Suprapubic skin (tissue), 4 donors: Measurements from ENCODE around the gene TNS1. TPM values are rescaled to one million over a fixed set of nuclear protein-coding genes. Genes with fewer than 3 reads are reported as not detected.

Source experiments
- DNase-seq, 2 donors: peaks; one replicate each; pipeline ENCODE4 v3.0.0-alpha.2; 2019; ENCODE audit warnings: low spot score in 2 of 2
- H3K27ac ChIP-seq: fragments of 200-600 bp; sonication (generic); one replicate; pipeline ENCODE4 v1.5.1; 2019
- H3K27me3 ChIP-seq: fragments of 200-600 bp; sonication (generic); one replicate; pipeline ENCODE4 v1.5.1; 2019
- H3K36me3 ChIP-seq: fragments of 200-600 bp; sonication (generic); one replicate; pipeline ENCODE4 v1.5.1; 2019
- H3K4me1 ChIP-seq: fragments of 200-600 bp; sonication (generic); one replicate; pipeline ENCODE4 v1.5.1; 2019
- H3K4me3 ChIP-seq: fragments of 200-600 bp; sonication (generic); one replicate; pipeline ENCODE4 v1.5.1; 2019; ENCODE audit warnings: mild to moderate bottlenecking
- H3K9me3 ChIP-seq: fragments of 200-600 bp; sonication (generic); one replicate; pipeline ENCODE4 v1.5.1; 2019
- EP300 ChIP-seq: sonication (generic); formaldehyde crosslinking; IDR thresholded peaks from one replicate; pipeline ENCODE4 v1.6.1; 2017; ENCODE audit warnings: antibody characterized with exemption
- POLR2A ChIP-seq, 2 donors: fragments of 450-650 bp; IDR thresholded peaks; one replicate each; pipeline ENCODE4 v1.6.1; 2017; ENCODE audit warnings: antibody characterized with exemption in 2 of 2, mild to moderate bottlenecking in 2 of 2, moderate library complexity in 2 of 2
- POLR2AphosphoS5 ChIP-seq, 3 donors: sonication (generic); formaldehyde crosslinking; IDR thresholded peaks; one replicate each; pipeline ENCODE4 v1.6.1; 2017; ENCODE audit warnings: antibody characterized with exemption in 3 of 3
- WGBS: methylation state at CpG from one replicate; pipeline ENCODE4 v1.1.5; 2018; 5-methylcytosine and 5-hydroxymethylcytosine counted together
- total RNA-seq, 4 donors: library from RNA; depleted of rRNA; stranded (reverse); fragments of >200 nt; gene quantifications; one replicate each; pipeline ENCODE4 v1.1.0, GENCODE V29; 2016
- TF ChIP-seq, protein P1 (sequence below), 2 donors: fragments of 200-600 bp in 1 of 2; fragments of 450-650 bp in 1 of 2; sonication (generic) in 1 of 2; IDR thresholded peaks; one replicate each; pipeline ENCODE4 v1.5.1; 2016 to 2019; ENCODE audit warnings: antibody characterized with exemption in 2 of 2, mild to moderate bottlenecking in 1 of 2, moderate library complexity in 1 of 2

Gene TNS1
- total RNA-seq, 4 donors from 2014 or later, result 64.1 to 145 (median 99.5) TPM

DNA sequence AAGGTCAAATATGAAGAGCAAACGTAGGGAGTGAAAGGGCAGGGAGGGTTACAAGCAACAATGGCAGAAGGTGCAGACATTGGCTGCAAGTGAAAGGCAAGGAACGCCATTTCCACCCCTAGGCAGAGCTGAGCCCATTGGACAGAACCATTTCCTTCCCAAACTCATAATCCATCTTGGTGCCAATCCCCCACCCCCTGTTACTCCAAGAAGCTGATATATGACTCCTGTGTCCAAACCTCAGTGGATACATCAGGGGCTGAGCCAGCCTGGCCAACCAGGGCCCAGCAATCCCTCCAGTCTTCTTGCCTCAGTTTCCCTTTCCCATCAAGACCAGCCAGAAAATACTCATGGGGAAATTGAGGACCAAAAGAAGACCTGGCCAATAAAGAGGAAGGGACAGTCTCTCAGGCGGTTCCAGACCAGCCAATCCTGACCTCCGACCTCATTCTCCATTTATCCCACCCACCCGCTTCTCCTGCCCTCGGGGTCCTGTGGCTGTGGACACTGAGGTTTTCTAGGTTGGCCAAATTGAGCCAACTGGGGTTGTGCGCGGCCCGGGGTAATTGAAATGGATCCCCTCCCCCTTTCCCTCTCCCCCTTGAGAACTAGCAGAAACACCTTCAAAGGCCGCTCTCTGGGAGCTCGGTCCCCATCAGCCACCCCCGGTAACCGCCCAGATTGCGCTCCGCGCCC, 24.8 kb downstream of the TNS1 start:
- H3K27ac ChIP-seq, result peak overlapping the region; percentile 73
- H3K27me3 ChIP-seq, result no peaks in the 10 kb centered on the region
- peaks cover 51% of the 10 kb centered on the region for H3K4me1 ChIP-seq
- WGBS, result 55% methylated on average over 9 of the region's 16 CpGs
- DNase-seq, result peak; percentile 30 to 62
- peaks cover 5% of the 10 kb centered on the region for H3K36me3 ChIP-seq
- H3K4me3 ChIP-seq, result peak overlapping the region; percentile 49
- H3K9me3 ChIP-seq, result no peaks in the 10 kb centered on the region
- TF ChIP-seq, protein P1, sequence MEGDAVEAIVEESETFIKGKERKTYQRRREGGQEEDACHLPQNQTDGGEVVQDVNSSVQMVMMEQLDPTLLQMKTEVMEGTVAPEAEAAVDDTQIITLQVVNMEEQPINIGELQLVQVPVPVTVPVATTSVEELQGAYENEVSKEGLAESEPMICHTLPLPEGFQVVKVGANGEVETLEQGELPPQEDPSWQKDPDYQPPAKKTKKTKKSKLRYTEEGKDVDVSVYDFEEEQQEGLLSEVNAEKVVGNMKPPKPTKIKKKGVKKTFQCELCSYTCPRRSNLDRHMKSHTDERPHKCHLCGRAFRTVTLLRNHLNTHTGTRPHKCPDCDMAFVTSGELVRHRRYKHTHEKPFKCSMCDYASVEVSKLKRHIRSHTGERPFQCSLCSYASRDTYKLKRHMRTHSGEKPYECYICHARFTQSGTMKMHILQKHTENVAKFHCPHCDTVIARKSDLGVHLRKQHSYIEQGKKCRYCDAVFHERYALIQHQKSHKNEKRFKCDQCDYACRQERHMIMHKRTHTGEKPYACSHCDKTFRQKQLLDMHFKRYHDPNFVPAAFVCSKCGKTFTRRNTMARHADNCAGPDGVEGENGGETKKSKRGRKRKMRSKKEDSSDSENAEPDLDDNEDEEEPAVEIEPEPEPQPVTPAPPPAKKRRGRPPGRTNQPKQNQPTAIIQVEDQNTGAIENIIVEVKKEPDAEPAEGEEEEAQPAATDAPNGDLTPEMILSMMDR (IDR thresholded peaks at IDR 0.05), result no peak
- no peak for TF ChIP-seq POLR2A (IDR thresholded peaks at IDR 0.05)
- TF ChIP-seq EP300, result no peak
- TF ChIP-seq POLR2AphosphoS5 (IDR thresholded peaks at IDR 0.05), result no peak

DNA sequence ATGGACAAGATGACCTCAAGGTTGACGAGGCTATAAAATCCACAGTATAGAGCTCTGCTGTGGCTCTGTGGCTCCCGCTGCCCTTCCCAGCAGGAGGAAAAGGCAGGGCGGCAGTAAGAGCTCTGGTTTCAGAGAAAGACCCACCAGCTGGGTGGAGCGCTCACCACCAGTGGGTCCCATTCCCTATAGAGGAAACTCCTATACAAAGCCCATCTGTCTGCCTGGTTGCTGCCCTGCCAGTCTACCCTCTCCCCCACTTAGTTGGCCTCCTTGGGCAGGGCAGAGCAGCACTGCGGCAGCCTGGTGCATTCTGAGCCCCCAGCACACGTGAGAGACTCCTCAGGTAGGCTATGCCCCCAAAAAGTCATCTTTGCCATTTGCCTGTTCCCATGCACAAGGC, 26.5 kb downstream of the TNS1 start:
- no peaks in the 10 kb centered on the region for H3K9me3 ChIP-seq
- no peak overlapping the region for H3K27ac ChIP-seq
- 95% methylated on average over 3 of the region's 6 CpGs for WGBS
- no peak overlapping the region for H3K4me3 ChIP-seq
- DNase-seq, result peak; percentile 35 to 37
- no peaks in the 10 kb centered on the region for H3K27me3 ChIP-seq
- peaks cover 5% of the 10 kb centered on the region for H3K36me3 ChIP-seq
- peaks cover 55% of the 10 kb centered on the region for H3K4me1 ChIP-seq
- no peak for TF ChIP-seq POLR2AphosphoS5 (IDR thresholded peaks at IDR 0.05)
- TF ChIP-seq, protein P1 (IDR thresholded peaks at IDR 0.05), result no peak
- TF ChIP-seq EP300, result no peak
- TF ChIP-seq POLR2A (IDR thresholded peaks at IDR 0.05), result no peak

DNA sequence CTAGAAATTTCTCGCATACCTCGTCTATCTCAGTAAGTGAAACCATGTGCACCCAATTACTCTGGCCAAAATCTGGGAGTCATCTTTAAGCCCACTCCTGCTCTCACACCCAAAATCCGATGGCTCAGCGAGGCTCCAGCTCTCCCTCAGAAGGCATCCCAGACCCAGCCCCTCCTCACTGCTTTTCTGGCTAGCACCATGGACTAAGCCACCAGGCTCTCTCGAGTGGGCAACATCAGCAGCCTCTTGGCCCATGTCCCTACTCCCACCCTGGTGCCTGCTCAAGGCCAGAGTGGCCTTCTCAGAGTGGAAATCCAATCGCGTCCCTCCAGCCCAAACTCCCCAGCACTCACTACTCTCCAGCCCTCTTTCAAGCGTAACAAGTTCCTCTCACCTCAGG, 27.2 kb downstream of the TNS1 start:
- peak; percentile 38 to 59 for DNase-seq
- no peaks in the 10 kb centered on the region for H3K27me3 ChIP-seq
- no peaks in the 10 kb centered on the region for H3K9me3 ChIP-seq
- H3K36me3 ChIP-seq, result peaks cover 5% of the 10 kb centered on the region
- no peak overlapping the region for H3K4me3 ChIP-seq
- WGBS, result 83% methylated on average over 8 of the region's 8 CpGs
- no peak overlapping the region for H3K27ac ChIP-seq
- TF ChIP-seq EP300 (no peak), POLR2AphosphoS5 (IDR thresholded peaks at IDR 0.05) (no peak), POLR2A (IDR thresholded peaks at IDR 0.05) (no peak)
- TF ChIP-seq, protein P1 (IDR thresholded peaks at IDR 0.05), result no peak
- H3K4me1 ChIP-seq, result peaks cover 48% of the 10 kb centered on the region

DNA sequence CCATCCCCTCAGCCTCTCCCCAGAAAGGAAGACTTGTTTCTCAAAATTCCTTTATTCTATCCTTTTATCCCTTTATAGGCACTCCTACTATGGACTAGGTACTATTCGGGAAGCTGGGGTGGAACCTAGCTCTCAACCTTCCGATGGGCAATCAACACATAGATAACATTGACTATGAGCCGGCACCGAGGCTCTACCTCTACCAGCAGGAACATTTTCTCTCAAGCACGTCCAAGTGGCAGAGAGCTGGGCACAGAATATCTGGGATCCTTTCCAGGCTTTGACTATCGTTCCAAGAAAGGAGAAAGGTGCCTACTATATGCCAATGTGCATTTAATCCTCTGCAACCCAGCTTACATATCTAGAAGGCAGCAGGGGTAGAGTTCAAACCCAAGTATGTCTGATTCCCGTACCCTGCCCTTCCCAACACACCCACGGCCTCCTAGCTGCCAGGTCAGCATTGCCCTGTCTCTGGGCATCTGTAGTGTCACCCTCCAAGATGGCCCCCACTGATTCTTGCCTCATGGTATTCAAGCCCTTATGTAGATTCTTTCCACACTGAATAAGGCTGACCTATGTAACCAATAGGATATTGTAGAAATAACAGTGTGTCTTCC, 28.3 kb downstream of the TNS1 start:
- 48% methylated on average over 8 of the region's 8 CpGs for WGBS
- TF ChIP-seq POLR2AphosphoS5 (IDR thresholded peaks at IDR 0.05), result no peak
- TF ChIP-seq, protein P1 (IDR thresholded peaks at IDR 0.05), result no peak
- no peak for TF ChIP-seq EP300
- no peak for TF ChIP-seq POLR2A (IDR thresholded peaks at IDR 0.05)
- peaks cover 37% of the 10 kb centered on the region for H3K4me1 ChIP-seq
- H3K9me3 ChIP-seq, result no peaks in the 10 kb centered on the region
- H3K36me3 ChIP-seq, result peaks cover 5% of the 10 kb centered on the region
- DNase-seq, result peak; percentile 32 to 64
- no peaks in the 10 kb centered on the region for H3K27me3 ChIP-seq
- H3K4me3 ChIP-seq, result no peak overlapping the region
- no peak overlapping the region for H3K27ac ChIP-seq

DNA sequence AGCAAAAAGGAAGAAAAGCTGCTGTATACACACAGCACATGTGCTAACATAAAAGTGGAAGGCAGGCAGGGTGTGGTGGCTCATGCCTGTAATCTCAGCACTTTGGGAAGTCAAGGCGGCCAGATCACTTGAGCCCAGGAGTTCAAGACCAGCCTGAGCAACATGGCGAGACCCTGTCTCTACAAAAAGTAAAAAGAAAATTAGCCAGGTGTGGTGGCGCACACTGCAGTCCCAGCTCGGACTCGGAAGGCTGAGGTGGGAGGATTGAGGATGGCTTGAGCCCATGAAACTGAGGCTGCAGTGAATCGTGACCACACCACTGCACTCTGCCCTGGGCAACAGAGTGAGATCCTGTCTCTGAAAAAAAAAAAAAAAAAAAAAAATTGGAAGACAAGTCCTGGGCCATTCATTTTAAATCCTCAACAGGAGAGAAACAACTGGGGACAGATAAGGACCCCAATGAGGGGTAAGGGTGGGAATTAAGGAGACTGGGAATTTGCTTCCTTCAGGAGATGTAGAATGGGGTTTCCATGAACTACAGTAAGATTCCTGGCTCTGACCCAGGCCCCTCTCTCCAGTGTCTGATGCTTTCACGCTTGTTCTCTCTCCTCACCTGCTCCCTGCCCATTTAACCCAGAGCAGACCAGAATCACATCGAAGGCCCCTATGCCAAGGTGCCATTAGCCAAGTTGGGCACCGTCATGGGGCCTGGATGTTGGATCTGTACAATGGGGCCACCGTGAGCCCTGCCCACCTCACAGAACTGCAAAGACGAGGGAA, 29.6 kb downstream of the TNS1 start:
- WGBS, result 77% methylated on average over 11 of the region's 11 CpGs
- peaks cover 24% of the 10 kb centered on the region for H3K4me1 ChIP-seq

More for the DNA sequence above, 29.6 kb downstream of the TNS1 start:
- TF ChIP-seq POLR2AphosphoS5 (IDR thresholded peaks at IDR 0.05) (no peak), EP300 (no peak), POLR2A (IDR thresholded peaks at IDR 0.05) (no peak)
- TF ChIP-seq, protein P1 (IDR thresholded peaks at IDR 0.05), result no peak
- no peak overlapping the region for H3K4me3 ChIP-seq
- peaks cover 5% of the 10 kb centered on the region for H3K36me3 ChIP-seq
- peak overlapping the region; percentile 4 for H3K27ac ChIP-seq
- H3K27me3 ChIP-seq, result no peaks in the 10 kb centered on the region
- H3K9me3 ChIP-seq, result no peaks in the 10 kb centered on the region
- peak; percentile 49 to 54 for DNase-seq
